ENCODE results near the gene SDHB. TPM values are rescaled to one million over a fixed set of nuclear protein-coding genes. Genes with fewer than 3 reads are reported as not detected.

Gene SDHB
- total and polyA plus RNA-seq, 12 donors, result 102 to 486 (median 377) TPM

GRCh38 chr1:17012775-17013490 is 40.9 kb downstream of the SDHB start:
- H3K27me3 ChIP-seq, result no peaks in the 10 kb centered on the region
- H3K4me1 ChIP-seq, result peaks cover 7 to 51% (median 26%) of the 10 kb centered on the region in 9 donors
- peaks cover 0 to 9% (median 5%) of the 10 kb centered on the region in 9 donors for H3K36me3 ChIP-seq
- WGBS, 2 donors, result 69 to 81% methylated on average over 9 of the region's 9 CpGs
- TF ChIP-seq CTCF (IDR thresholded peaks at IDR 0.05), result no peak
- no peak overlapping the region for H3K27ac ChIP-seq
- ATAC-seq (no peak), DNase-seq (no peak)
- intact Hi-C loops (cut with DNase I), result loop anchor here in 3 of 10 donors (5.0 kb wide), 3 partner anchors 34 to 51 kb away; partner anchors contain the start of gene SDHB (in 1 of the 3)
- H3K9me3 ChIP-seq, result no peaks in the 10 kb centered on the region
- H3K4me3 ChIP-seq, result no peak overlapping the region

- Histone ChIP-seq H3K27me3 (no peaks in the 10 kb centered on the region), H3K36me3 (peaks cover 0 to 4% (median 0%) of the 10 kb centered on the region in 9 donors), H3K9me3 (no peaks in the 10 kb centered on the region), H3K4me3 (peak within 1 kb of the TSS; percentile 64 to 99 (median 92)), H3K27ac (peak within 1 kb of the TSS in 9 of 10 donors; percentile 58 to 82 (median 79)), H3K4me1 (peaks cover 7 to 51% (median 26%) of the 10 kb centered on the region in 9 donors)
- DNase-seq, result peak; percentile 70 to 85
- peak; percentile 87 to 98 (median 92) for ATAC-seq
- intact Hi-C loops (cut with DNase I), result loop anchor here in 3 of 10 donors (5.0 kb wide), 3 partner anchors 36 to 49 kb away; partner anchors contain the start of gene SDHB (in 1 of the 3)
- no peak for TF ChIP-seq CTCF (IDR thresholded peaks at IDR 0.05)
- 1 to 2% methylated on average over 57 to 94 of the region's 94 CpGs for WGBS, 2 donors
Observed at GRCh38 chr1:17011439-17012307, 42.2 kb downstream of the SDHB start, which contains the start of gene ATP13A2. ATP13A2 (minus strand) TSS chr1:17011928; CDS start chr1:17011738, 190 bp downstream.

GRCh38 chr1:17011092-17011438 is 42.8 kb downstream of the SDHB start:
- no peak for TF ChIP-seq CTCF (IDR thresholded peaks at IDR 0.05)
- Histone ChIP-seq H3K4me1 (peaks cover 7 to 51% (median 26%) of the 10 kb centered on the region in 9 donors), H3K36me3 (peaks cover 0 to 9% (median 0%) of the 10 kb centered on the region in 9 donors), H3K27ac (peak overlapping the region in 9 of 10 donors; percentile 58 to 82 (median 79)), H3K9me3 (no peaks in the 10 kb centered on the region), H3K27me3 (no peaks in the 10 kb centered on the region), H3K4me3 (peak overlapping the region; percentile 64 to 99 (median 92))
- DNase-seq, result no peak
- ATAC-seq, result peak in 6 of 8 donors; percentile 1 to 22 (median 8)
- WGBS, 2 donors, result 1 to 2% methylated on average over 15 of the region's 15 CpGs
- intact Hi-C loops (cut with DNase I), result loop anchor here in 3 of 10 donors (5.0 kb wide), 3 partner anchors 36 to 49 kb away; partner anchors contain the start of gene SDHB (in 1 of the 3)

GRCh38 chr1:17009706-17010105 is 44.1 kb downstream of the SDHB start:
- DNase-seq (no peak), ATAC-seq (peak in 2 of 8 donors; percentile 8 to 37)
- TF ChIP-seq CTCF (IDR thresholded peaks at IDR 0.05), result no peak
- no peaks in the 10 kb centered on the region for H3K9me3 ChIP-seq
- peaks cover 7 to 51% (median 26%) of the 10 kb centered on the region in 9 donors for H3K4me1 ChIP-seq
- intact Hi-C loops (cut with DNase I), result loop anchor here in 4 of 10 donors (5.0 kb wide), 4 partner anchors 38 to 1392 kb away; partner anchors contain the start of genes DDI2 (in 1 of the 4) and SDHB (in 1 of the 4)
- 51 to 68% methylated on average over 4 of the region's 4 CpGs for WGBS, 2 donors
- peak overlapping the region in 4 of 10 donors; percentile 2 to 82 (median 48) for H3K27ac ChIP-seq
- H3K4me3 ChIP-seq, result peak overlapping the region in 2 of 10 donors; percentile 88 to 98
- peaks cover 0 to 22% (median 1%) of the 10 kb centered on the region in 9 donors for H3K36me3 ChIP-seq
- H3K27me3 ChIP-seq, result no peaks in the 10 kb centered on the region
